Esophagus muscularis mucosa (tissue), 4 donors: ENCODE measurements around the gene DMXL1. TPM values are rescaled to one million over a fixed set of nuclear protein-coding genes. Genes with fewer than 3 reads are reported as not detected.

Source experiments
- DNase-seq: peaks from one replicate; pipeline ENCODE4 v3.0.0-alpha.2; 2017; ENCODE audit errors: extremely low spot score
- H3K27ac ChIP-seq, 4 donors: fragments of 200-600 bp; sonication (generic); replicated peaks in 1 of 4; 1 replicate in 3 of 4; 2 replicates in 1 of 4; pipeline ENCODE4 v1.5.1; 2016 to 2019; ENCODE audit warnings: mild to moderate bottlenecking in 1 of 4
- H3K27me3 ChIP-seq, 4 donors: fragments of 200-600 bp; sonication (generic); one replicate each; pipeline versions ENCODE4 v1.5.1 to v1.6.0; 2016 to 2019
- H3K36me3 ChIP-seq, 4 donors: fragments of 200-600 bp; sonication (generic); one replicate each; pipeline ENCODE4 v1.5.1; 2016 to 2019
- H3K4me1 ChIP-seq, 4 donors: fragments of 200-600 bp; sonication (generic); one replicate each; pipeline ENCODE4 v1.5.1; 2016 to 2019
- H3K4me3 ChIP-seq, 4 donors: fragments of 200-600 bp; sonication (generic); 1 replicate in 2 of 4; 2 replicates in 2 of 4; pipeline ENCODE4 v1.5.1; 2016 to 2019; ENCODE audit warnings: mild to moderate bottlenecking in 4 of 4, moderate library complexity in 1 of 4
- H3K9me3 ChIP-seq, 4 donors: fragments of 200-600 bp; sonication (generic); 1 replicate in 3 of 4; 2 replicates in 1 of 4; pipeline ENCODE4 v1.5.1; 2016 to 2019
- CTCF ChIP-seq, 3 experiments: fragments of 200-600 bp in 2 of 3; fragments of 450-650 bp in 1 of 3; sonication (generic) in 2 of 3; IDR thresholded peaks; one replicate each; pipeline ENCODE4 v1.5.1; 2017 to 2019; ENCODE audit warnings: antibody characterized with exemption in 3 of 3, mild to moderate bottlenecking in 2 of 3, moderate library complexity in 1 of 3
- EP300 ChIP-seq: sonication (generic); formaldehyde crosslinking; IDR thresholded peaks from one replicate; pipeline ENCODE4 v1.6.1; 2017; ENCODE audit warnings: antibody characterized with exemption
- POLR2A ChIP-seq: fragments of 450-650 bp; IDR thresholded peaks from one replicate; pipeline ENCODE4 v1.6.1; 2017; ENCODE audit warnings: antibody characterized with exemption, moderate library complexity, mild to moderate bottlenecking, low read depth
- POLR2AphosphoS5 ChIP-seq, 2 donors: sonication (generic); formaldehyde crosslinking; IDR thresholded peaks; one replicate each; pipeline ENCODE4 v1.6.1; 2017; ENCODE audit warnings: antibody characterized with exemption in 2 of 2
- WGBS: methylation state at CpG from one replicate; pipeline ENCODE4 v1.1.5; 2018; 5-methylcytosine and 5-hydroxymethylcytosine counted together
- intact Hi-C: fragments of 100-400 bp; cut with DNase I; formaldehyde crosslinking; loops from one replicate; pipeline ENCODE4 v1.15.1; 2023
- total RNA-seq, 4 donors: library from RNA; depleted of rRNA; stranded (reverse); fragments of >200 nt; gene quantifications; one replicate each; pipeline versions ENCODE4 v1.1.0 to v1.2.1, GENCODE V29; 2016

DMXL1 gene
- total RNA-seq, 4 donors from 2014 or later = 36.3 to 65.6 (median 39.9) TPM

- no peak for DNase-seq
- Histone ChIP-seq H3K27ac (no peak overlapping the region), H3K36me3 (no peaks in the 10 kb centered on the region)
Observed at GRCh38 chr5:119033135-119033534, 37.8 kb upstream of the DMXL1 start.

GRCh38 chr5:119036101-119036762 lies 34.7 kb upstream of the DMXL1 start:
- DNase-seq = no peak
- no peaks in the 10 kb centered on the region for H3K9me3 ChIP-seq
- TF ChIP-seq EP300 (no peak), CTCF (IDR thresholded peaks at IDR 0.05) (no peak), POLR2A (no peak), POLR2AphosphoS5 (IDR thresholded peaks at IDR 0.05) (no peak)
- H3K27me3 ChIP-seq = no peaks in the 10 kb centered on the region
- H3K4me1 ChIP-seq = no peaks in the 10 kb centered on the region
- WGBS = 80% methylated on average over 8 of the region's 8 CpGs
- intact Hi-C loops = no loop called here
- no peak overlapping the region for H3K4me3 ChIP-seq
- no peak overlapping the region for H3K27ac ChIP-seq
- no peaks in the 10 kb centered on the region for H3K36me3 ChIP-seq

More at GRCh38 chr5:119033135-119033534, 37.8 kb upstream of the DMXL1 start:
- 94% methylated on average over 3 of the region's 3 CpGs for WGBS
- intact Hi-C loops = no loop called here
- Histone ChIP-seq H3K27me3 (no peaks in the 10 kb centered on the region), H3K4me3 (no peak overlapping the region), H3K4me1 (no peaks in the 10 kb centered on the region), H3K9me3 (no peaks in the 10 kb centered on the region)
- TF ChIP-seq POLR2A (no peak), CTCF (IDR thresholded peaks at IDR 0.05) (no peak), POLR2AphosphoS5 (IDR thresholded peaks at IDR 0.05) (no peak), EP300 (no peak)

GRCh38 chr5:119037496-119038215 lies 33.2 kb upstream of the DMXL1 start:
- intact Hi-C loops = no loop called here
- 93% methylated on average over 16 of the region's 16 CpGs for WGBS
- Histone ChIP-seq H3K36me3 (no peaks in the 10 kb centered on the region), H3K27me3 (no peaks in the 10 kb centered on the region), H3K27ac (no peak overlapping the region), H3K4me3 (no peak overlapping the region), H3K4me1 (no peaks in the 10 kb centered on the region), H3K9me3 (no peaks in the 10 kb centered on the region)
- DNase-seq = no peak
- TF ChIP-seq CTCF (IDR thresholded peaks at IDR 0.05) (no peak), EP300 (no peak), POLR2AphosphoS5 (IDR thresholded peaks at IDR 0.05) (no peak), POLR2A (no peak)

- H3K27me3 ChIP-seq = no peaks in the 10 kb centered on the region
- DNase-seq = no peak
- H3K9me3 ChIP-seq = no peaks in the 10 kb centered on the region
- no peak overlapping the region for H3K4me3 ChIP-seq
- no peaks in the 10 kb centered on the region for H3K36me3 ChIP-seq
- H3K27ac ChIP-seq = no peak overlapping the region
- WGBS = 76% methylated on average over 2 of the region's 2 CpGs
- intact Hi-C loops = no loop called here
- H3K4me1 ChIP-seq = no peaks in the 10 kb centered on the region
- TF ChIP-seq POLR2A (no peak), POLR2AphosphoS5 (IDR thresholded peaks at IDR 0.05) (no peak), CTCF (IDR thresholded peaks at IDR 0.05) (no peak), EP300 (no peak)
Observed at GRCh38 chr5:119048246-119048645, 22.6 kb upstream of the DMXL1 start.
